SW480 (cell line): Measurements from ENCODE around the gene SAMD4A.

Experiments used
- DNase-seq: peaks from one replicate; pipeline ENCODE4 v3.0.0-alpha.2; 2016; ENCODE audit warnings: low spot score

SAMD4A gene

DNA sequence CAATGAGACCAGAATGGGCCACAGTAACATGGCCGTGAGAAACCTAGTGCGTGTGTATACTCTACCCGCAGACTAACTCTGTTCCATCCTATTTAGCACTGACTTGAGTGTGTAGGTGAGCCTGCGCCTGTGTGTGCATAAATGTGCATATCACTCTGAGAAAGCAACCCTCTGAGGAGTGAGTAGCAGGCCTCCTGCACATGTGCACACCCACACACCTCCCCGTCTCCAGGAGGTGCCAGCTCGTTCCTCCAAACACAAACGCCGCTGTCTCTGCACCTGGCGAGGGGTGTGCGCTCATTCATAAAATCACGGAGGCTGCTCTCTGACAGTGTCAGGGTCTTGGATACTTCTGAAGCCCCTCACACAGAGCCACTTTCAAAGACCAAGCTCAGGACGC lies 196.8 kb downstream of the SAMD4A start:
- DNase-seq, result no peak

DNA sequence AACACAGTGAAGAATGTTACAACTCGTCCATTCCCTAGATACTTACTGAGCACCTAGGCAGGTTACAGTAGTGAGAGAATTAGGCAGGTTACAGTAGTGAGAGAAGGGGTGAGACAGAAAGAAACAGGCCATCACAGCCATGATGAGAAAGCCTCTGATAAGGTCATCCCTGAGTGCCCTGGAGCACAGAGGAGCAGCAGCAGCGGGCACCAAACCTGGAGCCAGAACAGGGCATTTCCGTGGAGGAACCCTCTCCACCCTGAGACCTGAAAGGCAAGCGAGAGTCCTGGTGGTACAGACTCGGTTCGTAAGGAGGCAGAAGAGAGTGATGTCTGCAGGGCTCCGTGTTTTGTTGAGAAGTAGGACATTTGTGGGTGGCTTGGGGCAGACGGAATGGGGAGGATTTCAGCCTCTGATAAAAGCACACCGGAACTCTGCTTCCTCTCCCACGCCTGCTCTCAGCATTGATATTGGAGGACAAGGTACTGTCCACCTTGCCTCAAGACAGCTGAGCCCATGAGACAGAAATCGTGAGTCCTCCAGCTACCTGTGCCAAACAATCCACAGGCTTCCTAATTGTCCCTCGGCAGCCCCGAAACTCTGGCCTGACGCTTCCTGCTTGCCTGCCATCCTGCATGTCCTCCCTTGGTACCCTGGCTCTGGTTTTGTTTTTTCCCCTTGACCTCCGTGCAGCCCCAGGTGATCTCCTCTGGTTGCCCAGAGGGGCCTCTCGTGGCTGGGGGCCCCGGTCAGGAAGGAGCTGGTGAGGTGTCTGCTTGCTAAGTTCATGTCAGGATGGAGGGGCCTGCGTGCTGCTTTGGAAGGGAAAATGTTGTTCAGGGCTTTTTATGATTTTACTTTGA lies 199.6 kb downstream of the SAMD4A start:
- no peak for DNase-seq

DNA sequence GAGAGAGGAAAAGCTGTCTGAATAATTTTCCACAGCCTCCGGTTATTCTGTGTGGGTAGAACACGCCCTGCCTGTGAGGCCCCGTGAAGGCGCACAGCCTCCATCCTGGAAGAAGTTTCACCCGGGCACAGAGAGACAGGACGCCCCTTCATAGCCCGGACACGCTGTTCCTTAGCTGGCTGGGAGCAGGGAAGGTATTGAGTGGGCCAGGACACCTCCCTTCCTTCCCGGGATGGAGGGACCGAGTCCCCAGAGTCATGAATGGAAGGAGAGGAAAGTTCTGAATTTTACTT lies 200.2 kb downstream of the SAMD4A start:
- no peak for DNase-seq

DNA sequence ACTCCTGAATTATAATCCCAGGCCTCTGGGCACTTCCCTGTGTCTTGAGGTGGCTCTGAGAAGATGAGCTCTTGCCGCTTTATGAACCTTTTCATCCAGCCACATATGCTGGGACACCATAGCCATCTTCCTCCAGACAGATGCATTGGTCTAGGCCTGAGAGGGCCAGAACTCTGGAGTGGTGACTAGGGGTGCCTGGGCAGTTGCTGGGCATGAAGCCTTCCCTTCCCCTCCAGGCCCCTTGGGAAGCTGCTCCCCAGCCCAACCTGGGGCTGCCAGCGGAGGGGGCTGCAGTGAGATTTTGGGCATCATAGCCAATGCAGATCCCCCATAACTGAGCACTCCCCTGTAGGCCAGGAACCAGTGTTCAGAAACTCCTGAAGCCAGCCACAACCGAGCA lies 200.5 kb downstream of the SAMD4A start:
- no peak for DNase-seq

DNA sequence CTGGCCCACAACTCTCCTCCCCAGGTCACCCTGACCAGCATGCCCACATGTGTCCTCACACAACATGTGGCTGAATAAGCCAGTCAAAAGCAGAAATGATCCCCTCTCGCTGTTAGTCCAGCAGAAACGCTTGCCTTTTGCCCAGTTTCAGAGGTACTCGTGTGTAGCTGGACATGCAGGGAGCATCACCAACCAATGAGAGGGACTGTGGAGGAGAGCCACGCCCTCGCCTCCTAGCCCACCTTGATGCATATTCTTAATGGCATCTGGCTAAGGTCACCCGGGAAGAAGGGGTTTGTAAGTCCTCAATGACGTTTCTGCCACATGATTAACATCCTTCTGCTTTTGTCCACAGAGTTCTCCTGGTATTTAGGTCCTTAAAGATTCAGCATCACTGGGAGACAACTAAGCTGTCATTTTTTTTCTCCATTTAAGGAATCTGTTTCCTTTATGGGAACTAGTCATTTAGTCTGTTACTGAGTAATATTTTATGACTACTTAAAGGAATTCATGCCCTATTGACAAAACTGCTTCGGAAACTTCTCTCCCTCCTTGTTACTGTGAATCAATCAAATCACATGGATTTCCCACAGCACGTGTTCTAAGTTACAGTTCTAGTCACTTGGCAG lies 201.7 kb downstream of the SAMD4A start:
- no peak for DNase-seq

DNA sequence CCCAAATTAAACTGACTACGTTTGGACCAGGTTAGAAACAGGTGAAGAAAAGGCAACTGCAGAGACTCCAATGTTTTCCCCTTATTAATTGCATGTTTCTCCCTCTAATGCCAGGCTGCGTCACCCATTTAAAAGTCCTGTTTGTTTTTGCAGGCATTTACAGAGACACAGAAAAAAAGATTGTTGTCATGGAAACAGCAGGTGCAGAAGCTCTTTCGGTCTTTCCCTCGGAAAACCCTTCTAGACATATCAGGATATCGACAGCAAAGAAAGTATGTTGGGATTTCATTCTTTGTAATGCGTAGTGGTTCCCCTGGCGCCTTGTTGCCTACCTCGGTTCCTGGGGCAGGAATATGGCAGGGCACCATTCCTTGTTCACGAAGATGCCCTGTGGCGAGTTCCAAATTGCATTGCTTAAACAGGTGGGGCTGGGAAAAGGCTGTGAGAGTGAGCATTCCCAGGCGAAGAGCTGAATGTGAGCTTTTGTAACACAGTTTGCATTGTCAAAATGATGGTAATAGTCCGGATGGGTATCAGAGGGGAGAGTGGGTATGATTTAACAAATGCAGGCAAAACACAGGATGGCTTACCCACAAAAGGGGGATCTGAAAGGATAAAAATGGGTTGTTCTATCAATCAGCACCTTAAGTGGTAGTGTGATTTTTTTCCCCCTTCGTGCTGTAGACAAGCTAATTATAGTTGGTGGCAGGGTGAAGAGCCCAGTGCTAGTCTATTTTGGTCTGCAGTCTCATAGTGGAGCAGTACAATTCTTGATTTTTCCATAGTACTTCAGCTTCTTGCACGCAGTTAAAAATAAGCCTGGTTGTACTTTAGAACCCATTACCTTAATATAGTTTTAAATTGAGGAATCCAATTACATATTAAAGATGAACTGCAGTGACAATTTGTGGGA lies 203.3 kb downstream of the SAMD4A start:
- no peak for DNase-seq

DNA sequence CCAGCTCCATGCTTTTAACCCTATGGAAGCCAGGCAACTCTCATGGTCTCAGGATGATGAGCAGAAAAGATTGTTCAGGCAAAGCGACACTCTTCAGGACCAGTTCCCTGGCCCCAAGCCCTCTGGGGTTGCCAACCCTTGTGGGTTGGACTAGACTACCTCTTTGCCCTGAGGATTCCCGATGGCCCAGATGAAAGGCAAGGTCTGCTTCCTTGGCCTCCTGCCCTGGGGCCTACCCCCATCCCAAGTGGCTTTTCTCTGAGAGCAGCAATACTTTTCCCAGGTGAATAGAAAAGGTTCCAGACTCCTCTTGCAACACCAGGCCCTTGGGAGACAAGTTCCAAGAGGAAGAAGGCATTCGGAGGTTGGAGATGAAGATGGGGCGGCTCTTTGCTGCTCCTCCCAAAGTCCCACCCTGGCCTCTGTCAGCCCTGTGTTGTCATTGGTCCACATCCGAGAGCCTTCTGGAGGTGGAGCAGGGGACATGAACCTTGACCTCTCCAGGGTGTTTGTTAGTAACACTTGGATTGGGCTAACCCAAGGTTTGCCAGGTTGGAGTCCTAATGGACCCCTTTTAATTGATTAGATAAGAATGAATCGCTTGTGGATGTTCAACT lies 204.6 kb downstream of the SAMD4A start:
- no peak for DNase-seq

DNA sequence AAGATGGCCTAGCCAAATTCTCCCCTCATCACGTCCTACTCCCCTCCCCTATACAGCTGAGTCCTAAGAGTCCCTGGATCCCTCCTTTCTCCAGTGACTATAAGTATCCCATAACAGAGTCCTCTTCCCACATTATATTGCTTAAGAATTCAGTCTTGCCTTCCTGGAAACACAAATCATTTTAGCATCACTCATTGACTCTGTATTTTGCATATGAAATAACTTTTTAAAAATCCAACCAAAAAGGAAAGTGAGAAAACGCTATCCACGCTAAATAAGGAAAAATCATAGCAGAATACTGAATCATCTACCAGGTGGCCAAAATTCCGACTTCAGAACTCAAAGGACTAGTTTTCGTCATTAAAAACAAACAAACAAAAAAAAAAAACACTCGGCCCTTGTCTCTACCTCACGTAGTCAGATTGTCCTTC lies 205.5 kb downstream of the SAMD4A start:
- no peak for DNase-seq

DNA sequence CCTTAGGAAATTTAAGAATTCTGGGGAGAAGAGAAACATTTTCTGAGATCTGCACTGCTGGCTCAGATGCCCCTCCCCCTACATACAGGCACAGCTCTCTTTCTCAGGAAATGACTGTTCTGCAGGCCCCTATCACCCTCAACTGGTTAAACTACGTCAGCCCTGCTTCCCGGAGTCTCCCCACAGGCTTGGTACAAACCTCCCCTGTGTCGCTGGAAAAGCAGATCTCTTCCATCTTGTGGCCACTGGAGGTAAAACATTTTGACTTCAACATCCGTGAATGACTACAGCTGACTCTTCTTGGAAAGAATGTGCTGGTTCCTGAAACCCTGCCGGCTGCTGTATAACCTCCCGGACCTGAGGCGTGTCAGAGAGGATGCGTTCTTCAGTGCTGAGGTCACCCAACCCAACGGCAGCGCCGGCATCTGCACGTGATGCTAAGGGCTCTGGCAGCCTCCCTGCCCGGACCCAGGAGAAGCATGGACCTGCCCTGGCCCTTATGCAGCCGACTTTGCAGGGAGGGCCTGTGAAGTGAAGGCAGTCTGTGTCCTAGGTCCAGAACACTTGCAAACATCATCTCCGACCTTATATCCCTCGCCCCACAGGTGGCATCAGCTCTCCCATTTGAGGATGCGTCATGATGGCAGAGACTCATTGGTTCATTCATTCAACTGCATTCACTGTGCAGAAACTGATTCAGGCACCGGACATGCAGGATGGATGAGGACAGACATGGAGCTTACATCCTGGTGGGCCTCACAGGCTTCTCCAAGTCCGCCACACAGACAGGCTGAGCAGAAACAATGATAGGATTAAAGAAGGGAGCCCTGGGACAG lies 206.5 kb downstream of the SAMD4A start:
- DNase-seq, result peak; percentile 97

DNA sequence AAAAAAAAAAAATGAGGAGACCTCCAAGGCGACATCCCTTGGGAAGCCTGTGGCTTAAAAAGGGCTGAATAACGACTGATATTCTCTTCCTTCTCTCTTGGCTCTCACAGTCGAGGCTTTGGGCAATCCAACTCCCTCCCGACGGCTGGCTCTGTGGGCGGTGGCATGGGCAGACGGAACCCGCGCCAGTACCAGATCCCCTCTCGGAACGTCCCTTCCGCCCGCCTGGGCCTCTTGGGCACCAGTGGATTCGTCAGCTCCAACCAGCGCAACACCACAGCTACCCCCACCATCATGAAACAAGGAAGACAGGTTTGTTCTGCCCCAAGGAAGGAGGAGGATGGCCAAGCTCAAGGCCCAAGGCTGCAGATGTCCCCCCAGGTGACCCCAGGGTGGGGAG lies 207.9 kb downstream of the SAMD4A start:
- no peak for DNase-seq

DNA sequence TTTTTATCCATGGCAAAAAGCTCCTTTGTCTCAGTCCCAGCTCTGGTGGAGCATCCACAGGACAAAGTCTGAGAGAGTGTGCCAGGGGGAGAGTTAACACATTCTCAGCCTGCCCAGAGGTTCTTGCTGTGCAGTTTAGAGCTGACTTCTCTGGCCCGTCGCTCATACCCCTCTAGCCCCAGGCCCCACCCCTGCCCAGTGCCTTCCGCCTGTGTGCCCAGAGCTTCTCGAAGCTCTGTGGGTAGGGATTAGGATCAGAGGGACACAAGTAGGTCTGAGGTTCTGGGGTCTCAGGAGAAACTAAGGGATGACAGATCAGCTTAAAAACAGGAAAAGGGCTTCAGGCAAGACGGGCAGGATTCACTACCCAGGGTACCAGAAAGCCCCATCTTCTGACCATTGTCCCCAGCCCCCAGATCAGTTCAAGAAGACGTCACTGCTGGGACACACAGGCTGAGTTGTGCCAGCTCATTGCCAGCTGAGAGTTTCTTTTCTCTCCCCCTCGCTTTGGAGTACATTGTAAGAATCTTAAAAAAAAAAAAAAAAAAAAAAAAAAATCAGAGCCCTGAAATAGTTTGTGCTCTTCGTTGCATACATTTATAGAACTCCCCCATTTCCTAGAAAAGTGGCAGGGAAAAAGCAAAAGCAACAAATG lies 208.7 kb downstream of the SAMD4A start:
- DNase-seq, result no peak

DNA sequence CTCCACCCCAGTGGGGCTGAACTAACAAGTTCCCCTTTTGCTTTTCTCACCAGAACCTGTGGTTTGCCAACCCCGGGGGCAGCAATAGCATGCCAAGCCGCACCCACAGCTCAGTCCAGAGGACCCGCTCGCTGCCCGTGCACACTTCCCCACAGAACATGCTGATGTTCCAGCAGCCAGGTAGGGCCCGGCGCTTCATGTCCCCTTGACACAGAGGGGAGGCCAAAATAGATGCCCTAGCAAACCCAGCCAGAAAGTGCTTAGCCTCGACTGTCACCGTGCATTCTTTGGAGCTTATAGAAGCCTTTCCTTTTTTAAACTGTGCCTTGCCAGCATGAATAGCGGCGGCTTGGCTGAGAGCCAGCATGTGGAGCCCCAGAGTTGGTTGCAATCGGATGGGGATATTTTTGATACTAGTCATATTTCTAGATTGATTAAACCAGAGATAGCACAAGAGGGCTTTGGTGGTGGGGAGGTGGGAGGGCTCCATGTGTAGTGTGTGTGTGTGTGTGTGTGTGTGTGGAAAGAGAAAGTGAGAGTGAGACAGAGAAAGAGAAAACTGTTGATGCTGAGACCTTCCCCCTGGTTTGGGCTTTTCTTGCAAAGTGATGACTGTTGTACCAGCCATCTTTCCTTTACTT lies 209.6 kb downstream of the SAMD4A start:
- DNase-seq, result no peak

DNA sequence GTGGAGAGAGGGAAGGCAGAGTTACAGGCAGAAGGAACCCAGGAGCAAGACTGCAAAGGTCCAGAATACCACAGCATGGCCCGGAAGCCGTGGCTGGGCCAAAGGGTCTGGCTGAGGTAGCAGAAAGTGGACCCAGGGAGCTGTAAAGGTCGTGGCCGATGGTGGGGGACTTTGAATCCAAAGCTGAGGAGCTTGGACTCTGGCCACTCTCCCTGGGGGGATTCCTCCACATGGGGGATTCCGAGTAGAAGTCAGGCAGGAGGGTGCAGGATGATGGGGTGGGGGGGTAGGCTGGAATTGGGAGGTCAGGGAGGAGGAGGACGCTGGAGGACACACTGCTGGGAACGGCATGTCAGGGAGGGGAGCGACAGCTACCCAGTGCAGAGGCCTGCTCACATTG lies 210.5 kb downstream of the SAMD4A start:
- no peak for DNase-seq

DNA sequence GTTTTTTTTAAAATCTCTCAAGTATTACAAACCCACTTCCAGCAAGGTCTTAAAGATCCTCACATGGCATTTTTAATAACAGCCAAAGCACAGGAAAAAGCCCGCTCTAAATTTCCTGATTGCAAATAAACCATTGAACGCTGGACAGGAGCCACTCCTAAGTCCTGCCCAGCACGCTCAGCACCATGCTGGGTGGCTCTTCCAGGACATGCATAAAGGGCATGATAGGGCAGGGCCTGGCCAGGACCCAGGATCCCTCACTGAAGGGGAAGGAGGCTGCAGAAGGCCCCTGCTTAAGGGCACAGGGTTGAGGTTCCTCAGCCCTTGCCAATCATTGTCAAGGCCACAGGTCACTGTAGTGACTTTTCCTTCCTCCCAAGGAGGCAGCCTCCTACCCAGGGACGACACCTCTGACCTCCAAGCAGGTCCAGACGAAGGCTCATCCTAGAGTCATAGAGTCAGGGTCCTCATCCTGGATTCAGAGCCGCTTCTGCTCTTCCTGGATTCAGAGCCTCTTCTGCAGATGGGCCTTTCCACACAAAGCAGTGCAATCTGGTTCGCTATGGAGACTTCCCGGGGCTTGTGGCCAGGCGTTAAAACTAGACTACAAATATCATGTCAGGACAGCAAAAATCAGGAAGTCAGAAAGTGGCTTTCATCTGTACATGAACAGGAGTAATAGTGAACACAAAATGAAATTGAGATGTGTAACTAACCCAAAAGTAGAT lies 211.9 kb downstream of the SAMD4A start:
- no peak for DNase-seq

DNA sequence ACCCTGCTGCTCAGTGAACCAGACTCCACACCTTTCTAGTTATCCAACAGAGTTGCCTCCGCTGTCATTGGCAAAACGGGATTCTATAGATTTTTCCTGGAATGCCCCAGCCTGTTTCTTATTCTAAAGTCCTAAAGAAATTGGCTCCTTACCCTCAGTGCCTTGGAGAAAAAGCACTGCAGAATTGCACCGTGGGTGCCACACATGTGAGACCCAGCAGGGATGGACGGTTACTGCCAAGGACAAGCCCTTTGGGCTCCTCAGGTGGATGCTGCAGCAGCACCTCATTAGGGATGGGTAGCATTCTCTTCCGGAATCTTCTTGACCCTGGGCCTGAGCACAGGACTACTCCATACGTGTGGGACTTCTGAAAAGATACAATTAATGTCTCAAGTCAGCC lies 214.2 kb downstream of the SAMD4A start:
- no peak for DNase-seq

DNA sequence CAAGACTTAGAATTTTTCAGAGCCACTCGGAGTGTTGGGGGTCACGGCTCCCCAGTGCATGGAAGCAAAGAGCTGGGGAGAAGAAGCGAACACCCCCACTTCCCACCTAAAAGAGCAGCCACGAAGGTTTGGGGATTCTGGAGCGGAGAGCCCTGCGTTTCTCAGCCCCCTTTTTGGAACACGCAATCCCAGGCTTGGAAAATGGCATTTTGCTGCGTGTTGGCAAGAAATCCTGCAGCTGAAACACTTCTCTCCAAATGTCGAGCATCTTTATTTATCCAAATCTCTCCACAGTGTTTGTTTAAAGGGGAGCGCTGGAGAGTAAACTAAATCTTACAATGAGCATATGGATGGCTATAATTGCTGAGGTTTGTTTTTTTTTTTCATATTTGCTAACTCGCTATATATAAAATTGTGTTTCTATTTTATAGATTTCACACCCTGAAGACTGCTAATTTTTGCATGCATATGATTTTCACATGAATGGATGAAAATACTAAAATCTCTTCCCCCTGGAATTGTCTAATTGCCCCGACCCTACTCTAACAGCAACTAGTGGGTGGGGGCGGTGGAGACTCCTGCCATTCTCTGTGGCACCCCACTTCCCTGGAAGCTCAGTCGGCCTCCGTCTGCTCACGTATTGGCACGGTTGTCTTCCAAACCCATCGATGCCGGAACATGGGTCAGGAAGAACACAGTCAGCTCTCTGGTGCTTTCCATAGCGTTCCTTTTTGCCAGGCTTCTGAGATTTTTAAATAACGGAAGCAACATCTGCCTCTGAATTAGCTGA lies 215.2 kb downstream of the SAMD4A start:
- DNase-seq, result no peak

DNA sequence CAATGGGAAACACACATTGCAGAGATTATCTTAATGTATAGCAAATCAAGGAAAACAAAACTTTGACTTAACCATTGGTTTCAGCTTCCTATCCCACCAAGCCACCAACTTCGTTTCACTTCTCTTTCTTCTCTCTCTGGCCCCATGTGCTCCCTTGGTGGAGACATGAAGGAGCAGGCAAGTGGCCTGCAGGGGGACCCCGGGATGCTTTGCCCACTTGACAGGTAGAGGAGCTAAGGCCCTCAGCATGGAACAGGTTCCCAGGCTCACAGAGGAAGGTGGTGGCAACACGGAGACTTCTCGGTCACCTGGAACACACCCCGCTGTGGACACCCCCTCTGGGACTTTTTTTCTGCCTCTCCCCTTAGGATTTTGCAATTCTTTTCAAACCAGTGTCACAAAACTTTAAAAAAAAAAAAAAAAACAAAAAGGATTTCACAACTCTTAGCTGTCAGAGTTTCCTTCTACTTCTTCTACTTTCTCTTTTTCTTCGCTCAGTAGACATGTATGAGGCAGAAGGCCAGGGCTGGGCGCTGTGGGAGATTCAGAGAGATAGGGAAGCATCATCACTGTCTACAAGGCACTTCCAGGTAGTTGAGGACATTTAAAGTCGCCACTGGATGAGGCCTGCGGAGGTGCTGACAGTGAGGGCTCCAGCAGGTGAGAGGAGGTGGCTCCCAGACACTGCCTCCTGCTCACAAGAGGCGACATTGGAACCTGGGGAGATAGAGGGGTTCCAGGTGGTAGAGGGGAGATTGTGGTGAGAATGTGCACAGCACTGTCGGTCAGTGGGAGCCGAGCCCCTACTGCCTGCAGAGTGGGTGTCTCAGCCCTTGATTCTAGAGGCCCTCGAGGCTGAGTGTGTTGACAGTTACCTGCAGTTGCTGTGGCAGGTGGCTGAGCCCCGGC lies 216.1 kb downstream of the SAMD4A start:
- no peak for DNase-seq

DNA sequence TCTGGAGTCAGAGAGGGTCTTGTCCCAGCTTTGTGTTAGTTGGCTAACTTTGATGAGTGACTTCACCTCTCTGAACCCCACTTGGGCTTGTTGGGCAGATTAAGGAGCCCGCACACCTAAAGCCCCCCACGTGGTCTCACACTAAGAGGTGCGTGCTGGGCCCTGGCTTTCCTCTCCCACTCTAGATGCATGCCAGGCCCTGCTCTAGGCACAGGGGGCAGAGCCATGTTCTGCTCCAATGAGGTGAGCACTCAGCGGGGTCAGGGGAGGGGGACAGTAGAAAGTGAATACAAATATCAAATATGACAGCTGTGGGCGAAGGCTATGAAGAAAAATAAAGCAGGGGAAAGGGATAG lies 216.7 kb downstream of the SAMD4A start:
- no peak for DNase-seq
